ENCODE measurements around the gene ZMIZ1.

Gene ZMIZ1

GRCh38 chr10:79333513-79333912 is 264.7 kb downstream of the ZMIZ1 start:
- Histone ChIP-seq H3K9me3 (ENCODE audit: control insufficient read depth, low read length) (peaks cover 5% of the 10 kb centered on the region), H3K4ac (ENCODE audit: low read depth in 1 of 2, low read length in 2 of 2) (no peak overlapping the region), H4K8ac (ENCODE audit: low read length) (no peak overlapping the region), H3K27me3 (ENCODE audit: control insufficient read depth in 1 of 2, insufficient read depth in 1 of 2, low read length in 2 of 2) (no peaks in the 10 kb centered on the region), H2AK5ac (ENCODE audit: low read length, severe bottlenecking) (no peak overlapping the region), H3K4me2 (ENCODE audit: low read length, poor library complexity, severe bottlenecking) (no peak overlapping the region), H3K9ac (ENCODE audit: low read length) (no peak overlapping the region), H3K4me3 (ENCODE audit: insufficient read depth in 1 of 2, low read depth in 1 of 2, low read length in 2 of 2) (no peak overlapping the region), H3K79me1 (replicated peaks; ENCODE audit: low read length, poor library complexity, severe bottlenecking) (no peaks in the 10 kb centered on the region), H3K4me1 (ENCODE audit: control insufficient read depth, insufficient read depth, low read depth, low read length) (peaks cover 37% of the 10 kb centered on the region), H3K18ac (ENCODE audit: low read depth in 1 of 2, low read length in 2 of 2) (no peak overlapping the region), H3K36me3 (ENCODE audit: control insufficient read depth in 1 of 2, insufficient read depth in 2 of 2, low read depth in 1 of 2, low read length in 2 of 2) (no peaks in the 10 kb centered on the region), H3K14ac (ENCODE audit: low read length in 2 of 2) (no peak overlapping the region), H2BK15ac (ENCODE audit: low read depth, poor library complexity, severe bottlenecking) (no peak overlapping the region), H3K23ac (ENCODE audit: low read length in 2 of 2) (no peak overlapping the region), H2BK120ac (ENCODE audit: low read depth, low read length) (no peak overlapping the region), H4K91ac (ENCODE audit: low read length) (no peak overlapping the region), H2BK5ac (ENCODE audit: low read depth, low read length, poor library complexity, severe bottlenecking) (no peak overlapping the region), H3K27ac (ENCODE audit: low read length, poor library complexity, severe bottlenecking) (no peak overlapping the region), H2BK12ac (ENCODE audit: low read length in 2 of 2) (no peak overlapping the region), H2AFZ (ENCODE audit: low read depth, low read length) (no peak overlapping the region)
- peak; percentile 67 for DNase-seq
- WGBS, result 73% methylated on average over 2 of the region's 2 CpGs

GRCh38 chr10:79334573-79334972 is 265.8 kb downstream of the ZMIZ1 start:
- H3K9me3 ChIP-seq (ENCODE audit: control insufficient read depth, low read length), result peaks cover 5% of the 10 kb centered on the region
- H4K8ac ChIP-seq (ENCODE audit: low read length), result no peak overlapping the region
- H2AFZ ChIP-seq (ENCODE audit: low read depth, low read length), result no peak overlapping the region
- no peak overlapping the region for H3K4me2 ChIP-seq (ENCODE audit: low read length, poor library complexity, severe bottlenecking)
- H3K4me3 ChIP-seq (ENCODE audit: insufficient read depth in 1 of 2, low read depth in 1 of 2, low read length in 2 of 2), result no peak overlapping the region
- H3K4ac ChIP-seq (ENCODE audit: low read depth in 1 of 2, low read length in 2 of 2), result no peak overlapping the region
- H4K91ac ChIP-seq (ENCODE audit: low read length), result no peak overlapping the region
- H3K27me3 ChIP-seq (ENCODE audit: control insufficient read depth in 1 of 2, insufficient read depth in 1 of 2, low read length in 2 of 2), result no peaks in the 10 kb centered on the region
- no peak overlapping the region for H3K14ac ChIP-seq (ENCODE audit: low read length in 2 of 2)
- H2BK12ac ChIP-seq (ENCODE audit: low read length in 2 of 2), result no peak overlapping the region
- WGBS, result 97% methylated on average over 2 of the region's 2 CpGs
- no peak overlapping the region for H2BK15ac ChIP-seq (ENCODE audit: low read depth, poor library complexity, severe bottlenecking)
- peaks cover 31% of the 10 kb centered on the region for H3K4me1 ChIP-seq (ENCODE audit: control insufficient read depth, insufficient read depth, low read depth, low read length)
- DNase-seq, result no peak
- H2BK120ac ChIP-seq (ENCODE audit: low read depth, low read length), result no peak overlapping the region
- H3K18ac ChIP-seq (ENCODE audit: low read depth in 1 of 2, low read length in 2 of 2), result no peak overlapping the region
- no peaks in the 10 kb centered on the region for H3K36me3 ChIP-seq (ENCODE audit: control insufficient read depth in 1 of 2, insufficient read depth in 2 of 2, low read depth in 1 of 2, low read length in 2 of 2)
- H3K23ac ChIP-seq (ENCODE audit: low read length in 2 of 2), result no peak overlapping the region
- H2AK5ac ChIP-seq (ENCODE audit: low read length, severe bottlenecking), result no peak overlapping the region
- H3K79me1 ChIP-seq (replicated peaks; ENCODE audit: low read length, poor library complexity, severe bottlenecking), result no peaks in the 10 kb centered on the region
- no peak overlapping the region for H2BK5ac ChIP-seq (ENCODE audit: low read depth, low read length, poor library complexity, severe bottlenecking)
- no peak overlapping the region for H3K9ac ChIP-seq (ENCODE audit: low read length)
- H3K27ac ChIP-seq (ENCODE audit: low read length, poor library complexity, severe bottlenecking), result no peak overlapping the region

GRCh38 chr10:79335094-79335469 is 266.3 kb downstream of the ZMIZ1 start:
- no peak overlapping the region for H2BK120ac ChIP-seq (ENCODE audit: low read depth, low read length)
- peaks cover 31% of the 10 kb centered on the region for H3K4me1 ChIP-seq (ENCODE audit: control insufficient read depth, insufficient read depth, low read depth, low read length)
- H3K4ac ChIP-seq (ENCODE audit: low read depth in 1 of 2, low read length in 2 of 2), result no peak overlapping the region
- no peak overlapping the region for H3K23ac ChIP-seq (ENCODE audit: low read length in 2 of 2)
- H3K4me3 ChIP-seq (ENCODE audit: insufficient read depth in 1 of 2, low read depth in 1 of 2, low read length in 2 of 2), result no peak overlapping the region
- H3K4me2 ChIP-seq (ENCODE audit: low read length, poor library complexity, severe bottlenecking), result no peak overlapping the region
- H3K79me1 ChIP-seq (replicated peaks; ENCODE audit: low read length, poor library complexity, severe bottlenecking), result no peaks in the 10 kb centered on the region
- H2BK15ac ChIP-seq (ENCODE audit: low read depth, poor library complexity, severe bottlenecking), result no peak overlapping the region
- no peak overlapping the region for H2AK5ac ChIP-seq (ENCODE audit: low read length, severe bottlenecking)
- no peak overlapping the region for H3K9ac ChIP-seq (ENCODE audit: low read length)
- no peak overlapping the region for H4K91ac ChIP-seq (ENCODE audit: low read length)
- H2AFZ ChIP-seq (ENCODE audit: low read depth, low read length), result no peak overlapping the region
- no peak overlapping the region for H4K8ac ChIP-seq (ENCODE audit: low read length)
- 83% methylated on average over 2 of the region's 2 CpGs for WGBS
- H2BK12ac ChIP-seq (ENCODE audit: low read length in 2 of 2), result no peak overlapping the region
- peaks cover 5% of the 10 kb centered on the region for H3K9me3 ChIP-seq (ENCODE audit: control insufficient read depth, low read length)
- H3K14ac ChIP-seq (ENCODE audit: low read length in 2 of 2), result no peak overlapping the region
- H3K27ac ChIP-seq (ENCODE audit: low read length, poor library complexity, severe bottlenecking), result no peak overlapping the region
- peak overlapping the region in 1 of 2 experiments; percentile 5 for H3K18ac ChIP-seq (ENCODE audit: low read depth in 1 of 2, low read length in 2 of 2)
- no peaks in the 10 kb centered on the region for H3K36me3 ChIP-seq (ENCODE audit: control insufficient read depth in 1 of 2, insufficient read depth in 2 of 2, low read depth in 1 of 2, low read length in 2 of 2)
- no peaks in the 10 kb centered on the region for H3K27me3 ChIP-seq (ENCODE audit: control insufficient read depth in 1 of 2, insufficient read depth in 1 of 2, low read length in 2 of 2)
- no peak for DNase-seq
- H2BK5ac ChIP-seq (ENCODE audit: low read depth, low read length, poor library complexity, severe bottlenecking), result no peak overlapping the region

- 85% methylated on average over 11 of the region's 13 CpGs for WGBS
- no peak overlapping the region for H4K91ac ChIP-seq (ENCODE audit: low read length)
- peak overlapping the region in 1 of 2 experiments; percentile 35 for H2BK12ac ChIP-seq (ENCODE audit: low read length in 2 of 2)
- H3K4ac ChIP-seq (ENCODE audit: low read depth in 1 of 2, low read length in 2 of 2), result no peak overlapping the region
- no peaks in the 10 kb centered on the region for H3K79me1 ChIP-seq (replicated peaks; ENCODE audit: low read length, poor library complexity, severe bottlenecking)
- H3K9me3 ChIP-seq (ENCODE audit: control insufficient read depth, low read length), result peaks cover 5% of the 10 kb centered on the region
- no peak overlapping the region for H2BK120ac ChIP-seq (ENCODE audit: low read depth, low read length)
- H3K14ac ChIP-seq (ENCODE audit: low read length in 2 of 2), result no peak overlapping the region
- no peak overlapping the region for H2AFZ ChIP-seq (ENCODE audit: low read depth, low read length)
- no peak overlapping the region for H3K4me3 ChIP-seq (ENCODE audit: insufficient read depth in 1 of 2, low read depth in 1 of 2, low read length in 2 of 2)
- no peak overlapping the region for H3K27ac ChIP-seq (ENCODE audit: low read length, poor library complexity, severe bottlenecking)
- peaks cover 31% of the 10 kb centered on the region for H3K4me1 ChIP-seq (ENCODE audit: control insufficient read depth, insufficient read depth, low read depth, low read length)
- no peak overlapping the region for H4K8ac ChIP-seq (ENCODE audit: low read length)
- no peaks in the 10 kb centered on the region for H3K36me3 ChIP-seq (ENCODE audit: control insufficient read depth in 1 of 2, insufficient read depth in 2 of 2, low read depth in 1 of 2, low read length in 2 of 2)
- H3K18ac ChIP-seq (ENCODE audit: low read depth in 1 of 2, low read length in 2 of 2), result no peak overlapping the region
- no peak overlapping the region for H2BK5ac ChIP-seq (ENCODE audit: low read depth, low read length, poor library complexity, severe bottlenecking)
- no peak overlapping the region for H2AK5ac ChIP-seq (ENCODE audit: low read length, severe bottlenecking)
- DNase-seq, result no peak
- peak overlapping the region; percentile 55 for H2BK15ac ChIP-seq (ENCODE audit: low read depth, poor library complexity, severe bottlenecking)
- H3K23ac ChIP-seq (ENCODE audit: low read length in 2 of 2), result no peak overlapping the region
- no peak overlapping the region for H3K9ac ChIP-seq (ENCODE audit: low read length)
- H3K27me3 ChIP-seq (ENCODE audit: control insufficient read depth in 1 of 2, insufficient read depth in 1 of 2, low read length in 2 of 2), result no peaks in the 10 kb centered on the region
- H3K4me2 ChIP-seq (ENCODE audit: low read length, poor library complexity, severe bottlenecking), result no peak overlapping the region
These were observed 266.9 kb downstream of the ZMIZ1 start for GRCh38 chr10:79335470-79336235.

Measured in mesenchymal stem cell (in vitro differentiated cells and primary cell).